SH-SY5Y (cell line): ENCODE data around the gene BMP2K.

Experiments
- GATA2 ChIP-seq: IDR thresholded peaks from 2 replicates; pipeline ENCODE4 v1.6.1; 2011; ENCODE audit warnings: mild to moderate bottlenecking, low read depth, low read length
- GATA3 ChIP-seq: IDR thresholded peaks from 2 replicates; pipeline ENCODE4 v1.6.1; 2011; ENCODE audit warnings: low read depth, mild to moderate bottlenecking, low read length, moderate library complexity

- TF ChIP-seq GATA2, result no peak
- no peak for TF ChIP-seq GATA3
Measured at GRCh38 chr4:78732332-78733104, 43.6 kb upstream of the BMP2K start.
